ENCODE measurements around the gene SLC35G3.
"Not testable (repeated sequence)": the region's sequence is repeated elsewhere in the genome, so short reads cannot be mapped to it uniquely, and the experiment has no call there.

- not testable (repeated sequence) for TF ChIP-seq TAF1 (conservative IDR thresholded peaks at IDR 0.05); CTCF (IDR thresholded peaks at IDR 0.05; ENCODE audit: low read depth, low read length, missing input control); ZBTB33 (IDR thresholded peaks at IDR 0.05); FOXA1 (IDR thresholded peaks at IDR 0.05); MAX (IDR thresholded peaks at IDR 0.05); ATF3 (IDR thresholded peaks at IDR 0.05); RAD21 (IDR thresholded peaks at IDR 0.05); GABPA (IDR thresholded peaks at IDR 0.05 in 1 of 2, conservative IDR thresholded peaks at IDR 0.05 in 1 of 2); REST (IDR thresholded peaks at IDR 0.05); HNF4A (conservative IDR thresholded peaks at IDR 0.05); SP1 (IDR thresholded peaks at IDR 0.05); HNF4G (IDR thresholded peaks at IDR 0.05)
Measured at GRCh38 chr17:35195062-35195461, 869 bp upstream of the SLC35G3 start.
